ENCODE results near the gene TYMS. TPM values are rescaled to one million over a fixed set of nuclear protein-coding genes. Genes with fewer than 3 reads are reported as not detected.

Gene TYMS
- total RNA-seq (10 to 100 TPM; 22.7 to 24.4 TPM), polyA plus RNA-seq (ENCODE audit: insufficient read depth, low read depth, low replicate concordance) (136 TPM)
- long read RNA-seq, donor 1, transcript TYMS-203 (7 exons, 1,662 nt) = major isoform, 21 of 21 reads
- long read RNA-seq, donor 1, partial matches to known transcripts = 0 of 21 reads
- long read RNA-seq, donor 1, other reads (novel, unspliced or antisense) = 0 of 21 reads
- long read RNA-seq, donor 2, transcript TYMS-203 (7 exons, 1,662 nt) = major isoform, 28 of 30 reads
- long read RNA-seq, donor 2, partial matches to known transcripts = 0 of 30 reads
- long read RNA-seq, donor 2, other reads (novel, unspliced or antisense) = 0 of 30 reads

GRCh38 chr18:657311-658000 is at the start of gene TYMS:
TSS of gene TYMS (plus strand) at chr18:657653. CDS start at chr18:657743, 90 bp downstream.
- 0 to 1% methylated on average over 17 to 56 of the region's 79 CpGs for WGBS, 2 donors
- intact Hi-C loops (cut with DNase I; ENCODE audit: low total_unique reads) = no loop called here
- no peaks in the 10 kb centered on the region for H3K36me3 ChIP-seq (ENCODE audit: low read depth, missing control alignments)
- H3K9me3 ChIP-seq = no peaks in the 10 kb centered on the region
- H3K4me3 ChIP-seq = peak within 1 kb of the TSS; percentile 64 to 72
- TF ChIP-seq POLR2A (IDR thresholded peaks at IDR 0.05) (no peak), CTCF (IDR thresholded peaks at IDR 0.05) (no peak)
- no peaks in the 10 kb centered on the region for H3K4me1 ChIP-seq
- H3K27me3 ChIP-seq = no peaks in the 10 kb centered on the region
- H3K27ac ChIP-seq = peak within 1 kb of the TSS; percentile 10 to 66
- DNase-seq = peak; percentile 45

GRCh38 chr18:607930-608329 is 49.5 kb upstream of the TYMS start:
- 91% methylated on average over 7 of the region's 7 CpGs for WGBS, 2 donors

GRCh38 chr18:610214-610928 is 47.1 kb upstream of the TYMS start:
- Histone ChIP-seq H3K4me3 (no peak overlapping the region), H3K9me3 (no peaks in the 10 kb centered on the region), H3K4me1 (no peaks in the 10 kb centered on the region), H3K27me3 (no peaks in the 10 kb centered on the region), H3K27ac (no peak overlapping the region), H3K36me3 (ENCODE audit: low read depth, missing control alignments) (no peaks in the 10 kb centered on the region)
- no peak for DNase-seq
- TF ChIP-seq CTCF (IDR thresholded peaks at IDR 0.05) = no peak
- TF ChIP-seq POLR2A (IDR thresholded peaks at IDR 0.05) = no peak
- intact Hi-C loops (cut with DNase I; ENCODE audit: low total_unique reads) = loop anchor here (10.0 kb wide), 1 partner anchor 326 kb away; no protein-coding TSS in a partner anchor
- 84 to 86% methylated on average over 15 of the region's 15 CpGs for WGBS, 2 donors

More at GRCh38 chr18:607930-608329, 49.5 kb upstream of the TYMS start:
- no peak for TF ChIP-seq POLR2A (IDR thresholded peaks at IDR 0.05)
- TF ChIP-seq CTCF (IDR thresholded peaks at IDR 0.05) = no peak
- Histone ChIP-seq H3K27ac (no peak overlapping the region), H3K27me3 (no peaks in the 10 kb centered on the region), H3K4me3 (no peak overlapping the region), H3K9me3 (no peaks in the 10 kb centered on the region), H3K4me1 (peaks cover 3% of the 10 kb centered on the region), H3K36me3 (ENCODE audit: low read depth, missing control alignments) (no peaks in the 10 kb centered on the region)
- no peak for DNase-seq
- intact Hi-C loops (cut with DNase I; ENCODE audit: low total_unique reads) = no loop called here

GRCh38 chr18:612156-612555 is 45.3 kb upstream of the TYMS start:
- 77 to 97% methylated on average over 7 of the region's 7 CpGs for WGBS, 2 donors
- TF ChIP-seq CTCF (IDR thresholded peaks at IDR 0.05) (no peak), POLR2A (IDR thresholded peaks at IDR 0.05) (no peak)
- DNase-seq = no peak
- no peaks in the 10 kb centered on the region for H3K36me3 ChIP-seq (ENCODE audit: low read depth, missing control alignments)
- H3K27me3 ChIP-seq = no peaks in the 10 kb centered on the region
- H3K27ac ChIP-seq = no peak overlapping the region
- H3K4me3 ChIP-seq = no peak overlapping the region
- intact Hi-C loops (cut with DNase I; ENCODE audit: low total_unique reads) = loop anchor here (10.0 kb wide), 1 partner anchor 327 kb away; no protein-coding TSS in a partner anchor
- H3K9me3 ChIP-seq = no peaks in the 10 kb centered on the region
- no peaks in the 10 kb centered on the region for H3K4me1 ChIP-seq
